Liver (tissue), 9 donors: ENCODE data around the gene BMAL1. TPM values are rescaled to one million over a fixed set of nuclear protein-coding genes. Genes with fewer than 3 reads are reported as not detected.

Source experiments
- DNase-seq: peaks from one replicate; pipeline ENCODE4 v3.0.0-alpha.2; 2017; ENCODE audit warnings: low spot score
- H3K27ac ChIP-seq, 2 donors: one replicate each; pipeline ENCODE4 v1.7.0; 2013; ENCODE audit warnings: inconsistent platforms in 2 of 2, low read length in 2 of 2, control low read depth in 1 of 2, low read depth in 1 of 2, mild to moderate bottlenecking in 1 of 2
- H3K27me3 ChIP-seq, 4 donors: one replicate each; pipeline versions ENCODE4 v1.6.1 to v1.7.0; 2013; ENCODE audit warnings: low read length in 3 of 4, inconsistent platforms in 1 of 4, mild to moderate bottlenecking in 1 of 4, moderate library complexity in 1 of 4; ENCODE audit not compliant: control insufficient read depth in 4 of 4, insufficient read depth in 4 of 4
- H3K36me3 ChIP-seq, 4 donors: one replicate each; pipeline versions ENCODE4 v1.6.1 to v1.7.0; 2013; ENCODE audit warnings: low read length in 3 of 4, mild to moderate bottlenecking in 3 of 4, low read depth in 1 of 4, moderate library complexity in 1 of 4; ENCODE audit not compliant: control insufficient read depth in 4 of 4, insufficient read depth in 3 of 4
- H3K4me1 ChIP-seq, 4 donors: one replicate each; pipeline versions ENCODE4 v1.6.1 to v1.7.0; 2013; ENCODE audit warnings: low read length in 3 of 4, mild to moderate bottlenecking in 3 of 4, moderate library complexity in 1 of 4; ENCODE audit not compliant: control insufficient read depth in 4 of 4, insufficient read depth in 4 of 4
- H3K4me3 ChIP-seq, 3 donors: one replicate each; pipeline versions ENCODE4 v1.6.1 to v1.7.0; 2013; ENCODE audit warnings: low read length in 3 of 3, control low read depth in 1 of 3, low read depth in 1 of 3, mild to moderate bottlenecking in 1 of 3
- H3K9ac ChIP-seq, 2 donors: one replicate each; pipeline ENCODE4 v1.7.0; 2013; ENCODE audit warnings: low read length in 2 of 2, mild to moderate bottlenecking in 2 of 2, moderate library complexity in 2 of 2, control low read depth in 1 of 2, low read depth in 1 of 2
- H3K9me3 ChIP-seq, 4 donors: one replicate each; pipeline versions ENCODE4 v1.6.1 to v1.7.0; 2013; ENCODE audit warnings: low read length in 3 of 4; ENCODE audit not compliant: control insufficient read depth in 4 of 4
- EGR1 ChIP-seq, 2 donors: IDR thresholded peaks; 2 replicates each; pipeline ENCODE4 v1.6.1; 2016 to 2018; ENCODE audit warnings: antibody characterized with exemption in 2 of 2, low read depth in 2 of 2
- FOXA1 ChIP-seq: IDR thresholded peaks from 2 replicates; pipeline ENCODE4 v1.6.1; 2016; ENCODE audit warnings: antibody characterized with exemption
- FOXA2 ChIP-seq: IDR thresholded peaks from 2 replicates; pipeline ENCODE4 v1.6.1; 2016; ENCODE audit warnings: antibody characterized with exemption
- GABPA ChIP-seq, 2 donors: IDR thresholded peaks in 1 of 2; conservative IDR thresholded peaks in 1 of 2; 2 replicates each; pipeline ENCODE4 v1.6.1; 2016; ENCODE audit warnings: antibody characterized with exemption in 2 of 2, mild to moderate bottlenecking in 1 of 2, moderate library complexity in 1 of 2
- HNF4A ChIP-seq, 2 donors: conservative IDR thresholded peaks; 2 replicates each; pipeline ENCODE4 v1.6.1; 2016; ENCODE audit warnings: antibody characterized with exemption in 2 of 2, mild to moderate bottlenecking in 2 of 2
- HNF4G ChIP-seq: IDR thresholded peaks from 2 replicates; pipeline ENCODE4 v1.6.1; 2016; ENCODE audit warnings: antibody characterized with exemption
- JUND ChIP-seq, 2 donors: IDR thresholded peaks; 2 replicates each; pipeline ENCODE4 v1.6.1; 2016; ENCODE audit warnings: antibody characterized with exemption in 2 of 2
- NR2F2 ChIP-seq: IDR thresholded peaks from 2 replicates; pipeline ENCODE4 v1.6.1; 2016; ENCODE audit warnings: antibody characterized with exemption
- RAD21 ChIP-seq, 2 donors: IDR thresholded peaks; 2 replicates each; pipeline ENCODE4 v1.6.1; 2016; ENCODE audit warnings: antibody characterized with exemption in 2 of 2, mild to moderate bottlenecking in 2 of 2
- RXRA ChIP-seq, 2 donors: IDR thresholded peaks; 2 replicates each; pipeline ENCODE4 v1.6.1; 2017 to 2018; ENCODE audit warnings: antibody characterized with exemption in 2 of 2, mild to moderate bottlenecking in 1 of 2
- SP1 ChIP-seq: IDR thresholded peaks from 2 replicates; pipeline ENCODE4 v1.6.1; 2018; ENCODE audit warnings: antibody characterized with exemption, mild to moderate bottlenecking
- TAF1 ChIP-seq: conservative IDR thresholded peaks from 2 replicates; pipeline ENCODE4 v1.6.1; 2016; ENCODE audit warnings: antibody characterized with exemption, mild to moderate bottlenecking
- YY1 ChIP-seq: IDR thresholded peaks from 2 replicates; pipeline ENCODE4 v1.6.1; 2016; ENCODE audit warnings: antibody characterized with exemption, mild to moderate bottlenecking
- WGBS: extraction: QIAGEN DNeasy Blood & Tissue Kit; methylation state at CpG from one replicate; pipeline ENCODE4 v1.1.7; 2013; 5-methylcytosine and 5-hydroxymethylcytosine counted together
- polyA plus RNA-seq, 2 donors: library from polyadenylated mRNA; stranded (reverse) in 1 of 2; unstranded in 1 of 2; fragments of 200-250 nt in 1 of 2; fragments of >200 nt in 1 of 2; fragmentation: Nextera tagmentation in 1 of 2; extraction: Ambion mirVana in 1 of 2; gene quantifications; one replicate each; pipeline versions ENCODE4 v1.2.1 to v1.2.3, GENCODE V29; 2013 to 2015
- total RNA-seq, 2 donors: library from RNA; depleted of rRNA; stranded (reverse); fragments of >200 nt; gene quantifications; one replicate each; pipeline ENCODE4 v1.2.3, GENCODE V29; 2014
- TF ChIP-seq, protein P1 (sequence below): IDR thresholded peaks from 2 replicates; pipeline ENCODE4 v1.6.1; 2016; ENCODE audit warnings: antibody characterized with exemption
- TF ChIP-seq, protein P2 (sequence below): IDR thresholded peaks from 2 replicates; pipeline ENCODE4 v1.6.1; 2016; ENCODE audit warnings: antibody characterized with exemption
- TF ChIP-seq, protein P3 (sequence below): IDR thresholded peaks from 2 replicates; pipeline ENCODE4 v1.6.1; 2016; ENCODE audit warnings: antibody characterized with exemption, mild to moderate bottlenecking
- TF ChIP-seq, protein P4 (sequence below): IDR thresholded peaks from 2 replicates; pipeline ENCODE4 v1.6.1; 2016; ENCODE audit warnings: antibody characterized with exemption
- TF ChIP-seq, protein P5 (sequence below): fragments of 150-350 bp; IDR thresholded peaks from 2 replicates; pipeline ENCODE4 v1.5.1; 2017; ENCODE audit warnings: improper control_type of control experiment, low read depth, low read length; ENCODE audit not compliant: missing input control
- donor health status: healthy.
- donor health status: healthy.
- donor health status: healthy.
- donor health status: healthy.
- donor health status: healthy.

BMAL1 gene
- total and polyA plus RNA-seq, 4 donors = 4.7 to 39.0 (median 15.0) TPM

DNA sequence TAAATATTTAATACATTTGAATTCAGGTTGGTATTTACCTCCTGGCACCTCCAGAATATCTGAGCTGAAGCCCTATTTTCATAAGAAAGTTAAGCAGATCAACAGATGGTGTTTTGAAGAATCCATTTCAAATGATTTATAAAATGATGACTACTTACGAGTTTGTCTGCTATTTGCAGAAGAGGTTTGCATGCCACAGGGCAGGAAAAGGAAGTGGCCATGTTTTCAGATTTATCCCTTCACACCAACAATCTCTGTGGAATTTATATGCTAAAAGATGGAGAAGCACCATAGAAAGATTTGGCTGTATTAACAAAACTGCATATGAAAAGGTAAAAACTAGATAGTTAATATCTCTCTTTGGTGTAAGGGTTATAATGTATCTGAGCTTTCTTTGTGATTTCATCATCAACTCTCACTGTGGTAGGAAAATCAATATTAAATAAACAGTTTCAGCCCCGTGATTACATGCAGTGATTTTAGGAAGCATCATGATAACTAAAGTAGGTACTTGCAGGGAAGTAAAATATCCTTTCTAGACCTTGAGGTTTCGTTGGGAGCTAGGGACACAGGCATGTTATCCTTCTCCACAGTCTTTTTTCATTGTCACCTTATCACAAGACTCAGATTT, 2.6 kb downstream of the BMAL1 start:
- peaks cover 2 to 53% (median 44%) of the 10 kb centered on the region in 4 donors for H3K4me1 ChIP-seq
- TF ChIP-seq, protein P1, sequence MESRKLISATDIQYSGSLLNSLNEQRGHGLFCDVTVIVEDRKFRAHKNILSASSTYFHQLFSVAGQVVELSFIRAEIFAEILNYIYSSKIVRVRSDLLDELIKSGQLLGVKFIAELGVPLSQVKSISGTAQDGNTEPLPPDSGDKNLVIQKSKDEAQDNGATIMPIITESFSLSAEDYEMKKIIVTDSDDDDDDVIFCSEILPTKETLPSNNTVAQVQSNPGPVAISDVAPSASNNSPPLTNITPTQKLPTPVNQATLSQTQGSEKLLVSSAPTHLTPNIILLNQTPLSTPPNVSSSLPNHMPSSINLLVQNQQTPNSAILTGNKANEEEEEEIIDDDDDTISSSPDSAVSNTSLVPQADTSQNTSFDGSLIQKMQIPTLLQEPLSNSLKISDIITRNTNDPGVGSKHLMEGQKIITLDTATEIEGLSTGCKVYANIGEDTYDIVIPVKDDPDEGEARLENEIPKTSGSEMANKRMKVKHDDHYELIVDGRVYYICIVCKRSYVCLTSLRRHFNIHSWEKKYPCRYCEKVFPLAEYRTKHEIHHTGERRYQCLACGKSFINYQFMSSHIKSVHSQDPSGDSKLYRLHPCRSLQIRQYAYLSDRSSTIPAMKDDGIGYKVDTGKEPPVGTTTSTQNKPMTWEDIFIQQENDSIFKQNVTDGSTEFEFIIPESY = no peak
- TF ChIP-seq, protein P2, sequence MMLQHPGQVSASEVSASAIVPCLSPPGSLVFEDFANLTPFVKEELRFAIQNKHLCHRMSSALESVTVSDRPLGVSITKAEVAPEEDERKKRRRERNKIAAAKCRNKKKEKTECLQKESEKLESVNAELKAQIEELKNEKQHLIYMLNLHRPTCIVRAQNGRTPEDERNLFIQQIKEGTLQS = peak; percentile 57
- TF ChIP-seq, protein P3, sequence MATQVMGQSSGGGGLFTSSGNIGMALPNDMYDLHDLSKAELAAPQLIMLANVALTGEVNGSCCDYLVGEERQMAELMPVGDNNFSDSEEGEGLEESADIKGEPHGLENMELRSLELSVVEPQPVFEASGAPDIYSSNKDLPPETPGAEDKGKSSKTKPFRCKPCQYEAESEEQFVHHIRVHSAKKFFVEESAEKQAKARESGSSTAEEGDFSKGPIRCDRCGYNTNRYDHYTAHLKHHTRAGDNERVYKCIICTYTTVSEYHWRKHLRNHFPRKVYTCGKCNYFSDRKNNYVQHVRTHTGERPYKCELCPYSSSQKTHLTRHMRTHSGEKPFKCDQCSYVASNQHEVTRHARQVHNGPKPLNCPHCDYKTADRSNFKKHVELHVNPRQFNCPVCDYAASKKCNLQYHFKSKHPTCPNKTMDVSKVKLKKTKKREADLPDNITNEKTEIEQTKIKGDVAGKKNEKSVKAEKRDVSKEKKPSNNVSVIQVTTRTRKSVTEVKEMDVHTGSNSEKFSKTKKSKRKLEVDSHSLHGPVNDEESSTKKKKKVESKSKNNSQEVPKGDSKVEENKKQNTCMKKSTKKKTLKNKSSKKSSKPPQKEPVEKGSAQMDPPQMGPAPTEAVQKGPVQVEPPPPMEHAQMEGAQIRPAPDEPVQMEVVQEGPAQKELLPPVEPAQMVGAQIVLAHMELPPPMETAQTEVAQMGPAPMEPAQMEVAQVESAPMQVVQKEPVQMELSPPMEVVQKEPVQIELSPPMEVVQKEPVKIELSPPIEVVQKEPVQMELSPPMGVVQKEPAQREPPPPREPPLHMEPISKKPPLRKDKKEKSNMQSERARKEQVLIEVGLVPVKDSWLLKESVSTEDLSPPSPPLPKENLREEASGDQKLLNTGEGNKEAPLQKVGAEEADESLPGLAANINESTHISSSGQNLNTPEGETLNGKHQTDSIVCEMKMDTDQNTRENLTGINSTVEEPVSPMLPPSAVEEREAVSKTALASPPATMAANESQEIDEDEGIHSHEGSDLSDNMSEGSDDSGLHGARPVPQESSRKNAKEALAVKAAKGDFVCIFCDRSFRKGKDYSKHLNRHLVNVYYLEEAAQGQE = no peak
- TF ChIP-seq YY1 (peak; percentile 48), JUND (IDR thresholded peaks at IDR 0.05) (peak in 1 of 2 donors; percentile 10), FOXA2 (peak; percentile 9), FOXA1 (no peak), EGR1 (IDR thresholded peaks at IDR 0.05; ENCODE audit: low read depth in 2 of 2) (no peak), GABPA (IDR thresholded peaks at IDR 0.05 in 1 of 2, conservative IDR thresholded peaks at IDR 0.05 in 1 of 2) (no peak), HNF4G (no peak), RXRA (IDR thresholded peaks at IDR 0.05) (no peak), NR2F2 (no peak), TAF1 (no peak), HNF4A (conservative IDR thresholded peaks at IDR 0.05) (peak; percentile 14 to 22), RAD21 (IDR thresholded peaks at IDR 0.05) (peak; percentile 22 to 25), SP1 (no peak)
- TF ChIP-seq, protein P4, sequence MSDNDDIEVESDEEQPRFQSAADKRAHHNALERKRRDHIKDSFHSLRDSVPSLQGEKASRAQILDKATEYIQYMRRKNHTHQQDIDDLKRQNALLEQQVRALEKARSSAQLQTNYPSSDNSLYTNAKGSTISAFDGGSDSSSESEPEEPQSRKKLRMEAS = no peak
- TF ChIP-seq, protein P5, sequence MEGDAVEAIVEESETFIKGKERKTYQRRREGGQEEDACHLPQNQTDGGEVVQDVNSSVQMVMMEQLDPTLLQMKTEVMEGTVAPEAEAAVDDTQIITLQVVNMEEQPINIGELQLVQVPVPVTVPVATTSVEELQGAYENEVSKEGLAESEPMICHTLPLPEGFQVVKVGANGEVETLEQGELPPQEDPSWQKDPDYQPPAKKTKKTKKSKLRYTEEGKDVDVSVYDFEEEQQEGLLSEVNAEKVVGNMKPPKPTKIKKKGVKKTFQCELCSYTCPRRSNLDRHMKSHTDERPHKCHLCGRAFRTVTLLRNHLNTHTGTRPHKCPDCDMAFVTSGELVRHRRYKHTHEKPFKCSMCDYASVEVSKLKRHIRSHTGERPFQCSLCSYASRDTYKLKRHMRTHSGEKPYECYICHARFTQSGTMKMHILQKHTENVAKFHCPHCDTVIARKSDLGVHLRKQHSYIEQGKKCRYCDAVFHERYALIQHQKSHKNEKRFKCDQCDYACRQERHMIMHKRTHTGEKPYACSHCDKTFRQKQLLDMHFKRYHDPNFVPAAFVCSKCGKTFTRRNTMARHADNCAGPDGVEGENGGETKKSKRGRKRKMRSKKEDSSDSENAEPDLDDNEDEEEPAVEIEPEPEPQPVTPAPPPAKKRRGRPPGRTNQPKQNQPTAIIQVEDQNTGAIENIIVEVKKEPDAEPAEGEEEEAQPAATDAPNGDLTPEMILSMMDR = no peak
- H3K36me3 ChIP-seq = no peaks in the 10 kb centered on the region
- no peak overlapping the region for H3K9ac ChIP-seq
- 14% methylated on average over 3 of the region's 3 CpGs for whole genome bisulfite sequencing
- DNase-seq = no peak
- H3K4me3 ChIP-seq = no peak overlapping the region
- H3K9me3 ChIP-seq = no peaks in the 10 kb centered on the region
- no peaks in the 10 kb centered on the region for H3K27me3 ChIP-seq
- H3K27ac ChIP-seq = peak overlapping the region in 1 of 2 donors; percentile 63
